ENCODE data around the gene CCDC92. TPM values are rescaled to one million over a fixed set of nuclear protein-coding genes. Genes with fewer than 3 reads are reported as not detected.

CCDC92 gene
- total and polyA plus RNA-seq, 10 of the 15 experiments (the other 5 are each of a cell fraction or from before 2014, with no cell fraction given), result 0.53 to 11.8 (median 4.2) TPM

DNA sequence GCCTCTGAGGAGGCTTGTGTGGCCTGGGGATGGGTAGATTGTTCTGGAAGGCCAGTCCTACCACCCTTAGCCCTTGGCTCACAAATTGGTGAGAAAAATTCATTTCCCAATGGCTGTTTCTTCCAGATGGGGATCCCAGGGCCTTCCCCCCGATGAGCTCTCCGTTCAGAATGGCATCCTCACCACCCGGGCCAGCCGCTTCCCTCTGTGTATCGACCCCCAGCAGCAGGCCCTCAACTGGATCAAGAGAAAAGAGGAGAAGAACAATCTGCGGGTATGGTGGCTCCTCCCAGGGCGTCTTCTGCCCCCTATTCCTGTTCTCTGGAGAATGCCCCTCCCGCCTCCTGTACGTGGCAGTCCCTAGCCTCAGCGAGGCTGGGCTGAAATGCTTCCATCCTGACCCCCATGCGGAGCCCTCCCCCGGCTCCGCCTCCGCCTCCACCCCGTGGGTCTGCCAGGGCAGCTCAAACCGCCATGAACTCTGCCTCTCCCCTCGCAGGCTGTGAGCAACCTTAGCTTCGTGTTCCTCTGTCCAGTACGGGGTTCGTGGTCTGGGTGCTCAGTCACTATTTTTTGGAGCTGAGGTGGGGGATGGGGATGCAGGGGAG, 57.8 kb downstream of the CCDC92 start:
- FAIRE-seq, result no peak
- 59% methylated on average over 18 of the region's 20 CpGs for WGBS (ENCODE audit: insufficient coverage, insufficient replicate concordance, low lambda C conversion rate, missing lambda C conversion rate)
- CTCF ChIA-PET, result interaction anchor here (1.5 kb wide), 1 partner anchor 9 kb away, joined by 3 read pairs; no protein-coding TSS in a partner anchor

More for the DNA sequence above, 57.8 kb downstream of the CCDC92 start:
- Histone ChIP-seq H3K9ac (ENCODE audit: control insufficient read depth, insufficient read depth, low read length) (no peak overlapping the region), H3K4me1 (ENCODE audit: control insufficient read depth, insufficient read depth, low read length) (no peaks in the 10 kb centered on the region), H3K36me3 (ENCODE audit: control insufficient read depth in 2 of 2, insufficient read depth in 2 of 2, low read length in 1 of 2) (no peaks in the 10 kb centered on the region), H4K20me1 (ENCODE audit: control insufficient read depth, insufficient read depth) (no peaks in the 10 kb centered on the region), H3K27me3 (replicated peaks in 1 of 2; ENCODE audit: control insufficient read depth in 2 of 2, insufficient read depth in 2 of 2, low read length in 1 of 2) (no peaks in the 10 kb centered on the region; a peak in 1 of 4 replicates), H3K27ac (ENCODE audit: control insufficient read depth, insufficient read depth) (no peak overlapping the region), H3K4me2 (ENCODE audit: control insufficient read depth, insufficient read depth) (no peak overlapping the region), H2AFZ (ENCODE audit: control insufficient read depth, low read depth, low read length) (no peak overlapping the region), H3K9me3 (replicated peaks; ENCODE audit: control insufficient read depth, insufficient read depth, low read length) (no peaks in the 10 kb centered on the region), H3K4me3 (no peak overlapping the region), H3K79me2 (ENCODE audit: control insufficient read depth, insufficient read depth, low read length) (no peaks in the 10 kb centered on the region)
- RAD21 ChIA-PET (ENCODE audit: unreplicated experiment), result no interaction called here
- TF ChIP-seq, protein P1, sequence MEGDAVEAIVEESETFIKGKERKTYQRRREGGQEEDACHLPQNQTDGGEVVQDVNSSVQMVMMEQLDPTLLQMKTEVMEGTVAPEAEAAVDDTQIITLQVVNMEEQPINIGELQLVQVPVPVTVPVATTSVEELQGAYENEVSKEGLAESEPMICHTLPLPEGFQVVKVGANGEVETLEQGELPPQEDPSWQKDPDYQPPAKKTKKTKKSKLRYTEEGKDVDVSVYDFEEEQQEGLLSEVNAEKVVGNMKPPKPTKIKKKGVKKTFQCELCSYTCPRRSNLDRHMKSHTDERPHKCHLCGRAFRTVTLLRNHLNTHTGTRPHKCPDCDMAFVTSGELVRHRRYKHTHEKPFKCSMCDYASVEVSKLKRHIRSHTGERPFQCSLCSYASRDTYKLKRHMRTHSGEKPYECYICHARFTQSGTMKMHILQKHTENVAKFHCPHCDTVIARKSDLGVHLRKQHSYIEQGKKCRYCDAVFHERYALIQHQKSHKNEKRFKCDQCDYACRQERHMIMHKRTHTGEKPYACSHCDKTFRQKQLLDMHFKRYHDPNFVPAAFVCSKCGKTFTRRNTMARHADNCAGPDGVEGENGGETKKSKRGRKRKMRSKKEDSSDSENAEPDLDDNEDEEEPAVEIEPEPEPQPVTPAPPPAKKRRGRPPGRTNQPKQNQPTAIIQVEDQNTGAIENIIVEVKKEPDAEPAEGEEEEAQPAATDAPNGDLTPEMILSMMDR (IDR thresholded peaks at IDR 0.05 in 2 of 3, conservative IDR thresholded peaks at IDR 0.05 in 1 of 3; ENCODE audit: control insufficient read depth in 2 of 3, extremely low read depth in 1 of 3, insufficient read depth in 1 of 3, low read depth in 3 of 3, low read length in 3 of 3), result no peak
- TF ChIP-seq ZZZ3 (IDR thresholded peaks at IDR 0.05; ENCODE audit: control insufficient read depth, insufficient read length, low read depth) (no peak), HCFC1 (IDR thresholded peaks at IDR 0.05; ENCODE audit: low read length) (no peak), BHLHE40 (IDR thresholded peaks at IDR 0.05; ENCODE audit: borderline replicate concordance in 1 of 2, low read depth in 2 of 2, low read length in 1 of 2) (no peak), CHD4 (IDR thresholded peaks at IDR 0.05) (no peak), ZNF217 (IDR thresholded peaks at IDR 0.05) (no peak), DPF2 (IDR thresholded peaks at IDR 0.05) (no peak), ZNF622 (IDR thresholded peaks at IDR 0.05) (no peak)
- TF ChIP-seq, protein P2, sequence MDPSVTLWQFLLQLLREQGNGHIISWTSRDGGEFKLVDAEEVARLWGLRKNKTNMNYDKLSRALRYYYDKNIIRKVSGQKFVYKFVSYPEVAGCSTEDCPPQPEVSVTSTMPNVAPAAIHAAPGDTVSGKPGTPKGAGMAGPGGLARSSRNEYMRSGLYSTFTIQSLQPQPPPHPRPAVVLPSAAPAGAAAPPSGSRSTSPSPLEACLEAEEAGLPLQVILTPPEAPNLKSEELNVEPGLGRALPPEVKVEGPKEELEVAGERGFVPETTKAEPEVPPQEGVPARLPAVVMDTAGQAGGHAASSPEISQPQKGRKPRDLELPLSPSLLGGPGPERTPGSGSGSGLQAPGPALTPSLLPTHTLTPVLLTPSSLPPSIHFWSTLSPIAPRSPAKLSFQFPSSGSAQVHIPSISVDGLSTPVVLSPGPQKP (IDR thresholded peaks at IDR 0.05; ENCODE audit: low read depth, low read length), result no peak
- POLR2A ChIA-PET, result interaction anchor here (0.5 kb wide), 1 partner anchor 135 kb away, joined by 6 read pairs; no protein-coding TSS in a partner anchor
- ATAC-seq (no peak), DNase-seq (ENCODE audit: low read depth, low spot score) (no peak)
- in situ Hi-C loops (cut with MboI) (no loop called here), intact Hi-C loops (cut with micrococcal nuclease; ENCODE audit: unreplicated experiment) (no loop called here)
- SMC1A ChIA-PET (ENCODE audit: uncharacterized antibody, unreplicated experiment), result no interaction called here
- BruUV-seq (replicated peaks), result no TSS peak

All from GM12878 (cell line).